HG03095 (cell line): Measurements from ENCODE around the gene NBEA.
A peak's percentile ranks its signal among the peaks of the same experiment; 100 is the strongest.
"Not testable (repeated sequence)": the region's sequence is repeated elsewhere in the genome, so short reads cannot be mapped to it uniquely, and the experiment has no call there.

Source experiments
- ATAC-seq: cut with Tn5 transposase; IDR thresholded peaks from one replicate; pipeline ENCODE4 v1.9.1; 2021; ENCODE audit warnings: moderate library complexity; ENCODE audit not compliant: unreplicated experiment

The NBEA gene

GRCh38 chr13:34941835-34942731 is at the start of gene NBEA:
TSS of gene NBEA (plus strand) at chr13:34942270. CDS start at chr13:34942821, 551 bp downstream.
- peak; percentile 69 for ATAC-seq

GRCh38 chr13:34894756-34895155 is 47.3 kb upstream of the NBEA start:
- ATAC-seq = no peak

- ATAC-seq = no peak
These were observed 44.9 kb upstream of the NBEA start for GRCh38 chr13:34897220-34897619.

GRCh38 chr13:34899888-34900287 is 42.2 kb upstream of the NBEA start:
- no peak for ATAC-seq

- no peak for ATAC-seq
These were observed 41.8 kb upstream of the NBEA start for GRCh38 chr13:34900288-34900739.

- ATAC-seq = no peak
These were observed 40.5 kb upstream of the NBEA start for GRCh38 chr13:34901572-34901971.

GRCh38 chr13:34911159-34911558 is 30.9 kb upstream of the NBEA start:
- ATAC-seq = no peak

GRCh38 chr13:34913040-34913439 is 29.0 kb upstream of the NBEA start:
- no peak for ATAC-seq

- ATAC-seq = no peak
These were observed 27.7 kb upstream of the NBEA start for GRCh38 chr13:34914416-34914815.

GRCh38 chr13:34926508-34926907 is 15.6 kb upstream of the NBEA start:
- no peak for ATAC-seq

GRCh38 chr13:34928676-34929075 is 13.4 kb upstream of the NBEA start:
- not testable (repeated sequence) for ATAC-seq

- no peak for ATAC-seq
These were observed 10.5 kb upstream of the NBEA start for GRCh38 chr13:34931572-34931971.

GRCh38 chr13:34933349-34933748 is 8.7 kb upstream of the NBEA start:
- no peak for ATAC-seq

GRCh38 chr13:34933786-34934185 is 8.3 kb upstream of the NBEA start:
- no peak for ATAC-seq

- no peak for ATAC-seq
These were observed 6.2 kb upstream of the NBEA start for GRCh38 chr13:34935841-34936240.

- ATAC-seq = no peak
These were observed 2.3 kb upstream of the NBEA start for GRCh38 chr13:34939771-34940170.

GRCh38 chr13:34941436-34941834 is 635 bp upstream of the NBEA start:
- ATAC-seq = no peak

GRCh38 chr13:34942732-34943435 is 814 bp downstream of the NBEA start:
- ATAC-seq = peak; percentile 5

GRCh38 chr13:34943436-34944273 is 1.6 kb downstream of the NBEA start:
- no peak for ATAC-seq

- ATAC-seq = no peak
These were observed 2.2 kb downstream of the NBEA start for GRCh38 chr13:34944274-34944634.

GRCh38 chr13:34944751-34945150 is 2.7 kb downstream of the NBEA start:
- ATAC-seq = no peak
